GM18517 (cell line): ENCODE results near the gene CYP8B1.

Experiments
- ATAC-seq: cut with Tn5 transposase; IDR thresholded peaks from one replicate; pipeline ENCODE4 v1.9.1; 2021; ENCODE audit warnings: mild to moderate bottlenecking, moderate library complexity; ENCODE audit not compliant: unreplicated experiment

Gene CYP8B1

DNA sequence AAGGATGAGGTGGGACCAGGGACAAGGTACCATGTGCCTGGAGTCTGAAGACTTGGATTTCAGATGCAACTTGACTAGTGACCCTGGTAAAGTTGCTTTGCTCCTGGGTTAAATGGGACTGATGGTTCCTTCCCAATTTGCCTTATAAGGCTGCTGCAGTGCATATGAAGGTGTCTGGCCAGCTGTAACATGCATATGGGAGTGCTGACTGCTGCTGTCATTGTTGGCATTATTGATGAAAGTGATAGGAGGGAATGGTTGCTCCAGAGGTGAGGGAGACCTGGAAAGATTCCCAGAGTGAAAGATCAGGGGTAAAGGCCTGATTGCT, 20.5 kb downstream of the CYP8B1 start:
- ATAC-seq, result no peak

DNA sequence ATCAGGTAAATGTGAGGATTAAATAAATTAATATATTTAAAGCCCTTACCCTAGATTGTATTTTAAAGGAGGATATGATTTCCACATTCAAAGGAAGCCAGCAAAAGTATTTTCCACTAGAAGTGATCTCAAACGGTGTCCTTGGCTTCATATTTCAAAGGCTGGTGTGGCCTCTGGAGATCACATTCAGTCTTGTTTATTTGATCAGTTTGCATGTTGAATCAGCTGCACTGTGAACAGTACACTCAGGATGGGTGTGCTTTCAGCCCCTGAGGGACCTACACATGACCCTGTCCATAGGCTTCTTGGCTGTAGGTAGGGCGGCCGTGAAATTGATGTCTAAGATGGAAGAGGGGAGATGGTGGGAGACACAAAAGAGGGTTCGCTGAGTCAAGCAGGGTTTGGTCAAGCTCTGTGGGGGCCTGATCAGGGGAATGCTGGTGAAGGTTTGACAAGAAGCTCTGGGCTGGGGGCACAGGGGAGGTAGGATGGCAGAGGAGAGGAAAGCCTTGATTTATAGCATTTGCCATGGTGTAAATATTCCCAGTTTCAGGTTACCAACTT, 21.9 kb downstream of the CYP8B1 start:
- no peak for ATAC-seq

DNA sequence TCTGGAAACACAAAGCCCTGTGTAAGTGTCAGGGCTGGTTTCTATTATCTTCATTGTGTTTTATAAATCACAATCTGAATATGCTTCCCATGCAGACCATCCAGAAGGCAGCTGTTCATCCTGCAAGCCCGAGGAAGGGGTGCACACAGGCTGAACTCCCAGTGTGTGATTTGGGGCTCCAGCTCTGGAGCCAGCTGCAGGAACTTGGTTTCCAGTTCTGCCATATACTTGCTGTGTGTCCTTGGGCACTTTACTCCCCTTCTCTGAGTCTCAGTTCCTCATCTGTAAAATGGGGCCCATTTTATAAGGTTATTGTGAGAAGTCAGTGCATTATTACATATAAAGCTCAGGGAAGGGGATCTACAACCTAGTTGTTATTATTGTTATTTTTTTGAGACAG, 22.6 kb downstream of the CYP8B1 start:
- ATAC-seq, result no peak

DNA sequence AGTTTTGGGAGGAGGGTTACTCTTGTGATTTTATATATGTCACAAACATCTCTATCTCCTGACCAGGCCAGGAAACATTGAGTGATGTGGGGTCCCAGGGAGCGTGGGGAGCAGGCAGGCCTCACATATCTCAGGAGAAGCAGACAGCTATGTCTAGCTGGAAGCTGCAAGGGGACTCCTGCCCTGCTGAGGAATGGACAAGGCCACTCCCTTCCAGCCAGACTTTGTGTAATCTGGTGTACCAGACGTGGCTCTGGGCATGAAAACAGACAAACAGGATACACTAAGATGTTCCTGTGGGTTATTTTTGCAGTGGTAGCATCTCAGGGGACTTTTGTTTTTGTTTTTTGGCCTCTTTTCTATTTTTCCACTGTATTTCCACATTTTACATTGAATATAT, 23.2 kb downstream of the CYP8B1 start:
- ATAC-seq, result no peak

DNA sequence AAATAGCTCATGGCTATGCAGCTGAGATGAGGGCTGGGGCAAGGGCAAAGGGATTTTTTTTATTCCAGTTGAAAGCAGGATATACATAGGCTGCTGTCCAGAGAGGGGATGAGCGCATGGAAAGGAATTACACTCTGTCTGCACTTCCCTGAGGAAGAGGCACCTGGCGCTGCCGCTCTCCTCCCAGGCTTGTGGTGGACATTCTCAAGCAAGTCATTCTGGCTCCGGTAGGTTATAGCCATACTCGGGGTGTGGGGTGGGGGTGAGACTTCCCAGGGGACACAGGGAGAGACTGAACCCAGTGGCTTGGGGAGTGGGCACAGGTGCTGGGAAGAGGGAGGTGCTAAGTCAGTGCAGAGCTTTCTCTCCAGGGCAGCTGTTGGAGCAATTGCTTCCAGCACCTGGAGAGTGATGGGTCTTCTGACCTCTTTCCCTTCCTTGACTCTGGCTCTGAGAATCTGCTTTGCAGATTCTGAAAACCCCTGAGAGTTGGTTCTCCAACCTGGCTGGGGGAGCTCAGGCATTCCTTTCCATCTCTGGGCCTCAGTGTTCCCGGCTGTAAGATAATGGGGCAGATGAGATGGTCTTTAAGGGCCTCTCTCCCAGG, 24.3 kb downstream of the CYP8B1 start:
- no peak for ATAC-seq

DNA sequence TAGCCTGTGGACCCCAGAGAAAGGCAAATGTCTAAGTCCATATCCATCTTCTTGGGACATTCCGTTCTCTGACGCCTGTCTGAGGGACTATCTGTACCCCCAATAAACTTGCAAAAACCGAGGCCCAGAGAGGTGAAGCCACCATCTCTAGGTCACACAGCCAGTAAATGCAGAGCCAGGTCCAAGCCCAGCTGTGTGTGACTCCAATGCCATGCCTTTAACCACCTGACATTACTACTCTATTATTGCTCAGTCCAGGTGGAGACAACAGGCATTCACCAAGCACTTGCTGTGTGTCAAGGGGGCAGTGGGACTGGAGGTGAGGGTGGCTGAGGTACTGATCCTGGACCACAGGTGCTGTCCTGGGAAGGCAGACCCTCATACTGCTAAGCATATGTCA, 25.4 kb downstream of the CYP8B1 start:
- ATAC-seq, result no peak

DNA sequence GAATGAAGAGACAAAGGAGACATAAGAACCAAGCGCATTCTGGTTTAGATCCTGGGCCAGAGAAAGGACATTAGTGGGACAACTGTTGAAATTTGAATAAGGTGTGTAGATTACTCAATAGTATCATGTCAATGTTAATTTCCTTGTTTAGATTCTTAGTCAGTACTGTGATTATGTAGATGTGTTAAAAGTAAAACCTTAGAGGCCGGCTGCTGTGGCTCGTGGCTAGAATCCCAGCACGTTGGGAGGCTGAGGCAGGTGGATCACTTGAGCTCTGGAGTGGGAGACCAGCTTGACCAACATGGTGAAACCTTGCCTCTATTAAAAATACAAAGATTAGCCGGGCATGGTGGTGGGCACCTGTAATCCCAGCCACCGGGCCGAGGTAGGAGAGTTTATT, 26.7 kb downstream of the CYP8B1 start:
- ATAC-seq, result no peak

DNA sequence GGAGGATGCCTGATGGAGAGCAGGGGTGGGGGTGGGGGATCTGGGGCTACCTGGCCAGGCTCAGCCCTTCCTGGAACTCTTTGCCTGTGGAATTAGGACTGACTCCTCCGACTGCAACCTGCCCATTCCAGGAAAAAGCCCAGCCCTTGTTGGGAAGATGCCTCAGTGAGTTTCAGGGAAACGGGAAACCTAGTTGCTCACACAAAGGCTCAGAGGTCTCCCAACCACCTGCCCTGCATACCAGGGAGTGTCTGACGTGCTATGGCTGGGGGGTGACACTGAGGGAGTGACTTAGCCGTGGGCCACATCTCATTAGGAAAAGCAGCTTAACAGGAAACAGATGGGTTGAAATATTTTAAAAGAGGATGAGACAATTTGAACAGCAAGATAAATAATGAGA, 27.9 kb downstream of the CYP8B1 start:
- ATAC-seq, result no peak

DNA sequence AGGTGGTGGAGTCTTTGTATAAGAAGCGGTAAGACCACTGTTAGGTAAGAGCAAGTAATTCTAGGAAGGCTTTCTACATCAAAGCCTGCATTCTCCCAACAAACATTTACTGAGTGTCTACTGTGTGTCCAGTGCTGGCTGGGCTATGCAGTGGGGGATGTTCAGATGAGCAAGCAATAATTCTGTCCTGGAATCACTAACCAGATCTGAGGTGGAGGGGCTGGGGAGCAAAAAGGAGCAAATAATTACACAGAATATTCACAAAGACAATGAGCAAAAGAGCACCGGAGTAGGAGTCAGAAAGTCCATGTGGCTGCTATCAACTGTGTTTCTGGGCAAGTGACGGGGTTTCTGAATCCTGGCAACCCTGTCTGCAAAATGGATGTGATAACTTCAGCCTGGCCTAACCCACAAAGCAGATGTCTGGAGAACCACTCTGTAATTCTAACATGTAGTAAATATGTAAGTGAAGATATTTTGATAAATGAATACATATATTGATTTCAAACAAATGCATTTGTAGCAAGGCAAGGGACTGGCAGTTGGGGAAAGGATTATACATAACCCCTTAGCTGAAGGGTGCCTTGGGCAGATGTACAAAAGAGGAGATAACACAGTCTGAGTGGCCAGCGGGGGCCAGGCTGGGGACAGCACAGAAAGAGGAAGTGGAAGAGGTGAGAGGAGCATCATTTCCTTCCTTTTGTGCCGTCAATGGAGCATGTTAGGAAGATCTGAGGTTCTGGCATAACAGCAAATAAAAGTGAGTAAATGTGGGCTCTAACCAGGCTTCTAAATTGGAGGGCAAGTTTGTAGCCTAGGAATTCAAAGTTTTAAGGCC, 28.8 kb downstream of the CYP8B1 start:
- no peak for ATAC-seq

DNA sequence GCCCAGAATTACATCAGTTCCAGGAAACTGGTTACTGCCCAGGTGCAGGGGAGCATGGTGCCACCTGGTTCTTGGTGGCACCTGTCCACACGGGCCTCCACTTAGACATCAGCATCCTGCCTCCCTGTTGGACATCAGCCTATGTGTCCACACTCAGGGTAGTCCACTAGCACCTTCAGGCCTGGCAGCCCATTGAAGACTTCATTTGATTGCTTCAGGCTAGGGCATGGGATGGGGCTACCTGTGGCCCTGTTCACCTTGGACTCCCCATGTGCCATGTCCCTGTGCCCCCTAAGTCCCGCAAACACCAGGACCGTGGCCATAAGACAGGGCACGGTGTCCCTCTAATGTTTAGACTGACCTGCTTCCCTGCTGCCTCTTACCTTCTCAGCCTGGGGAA, 30.9 kb downstream of the CYP8B1 start:
- ATAC-seq, result no peak

DNA sequence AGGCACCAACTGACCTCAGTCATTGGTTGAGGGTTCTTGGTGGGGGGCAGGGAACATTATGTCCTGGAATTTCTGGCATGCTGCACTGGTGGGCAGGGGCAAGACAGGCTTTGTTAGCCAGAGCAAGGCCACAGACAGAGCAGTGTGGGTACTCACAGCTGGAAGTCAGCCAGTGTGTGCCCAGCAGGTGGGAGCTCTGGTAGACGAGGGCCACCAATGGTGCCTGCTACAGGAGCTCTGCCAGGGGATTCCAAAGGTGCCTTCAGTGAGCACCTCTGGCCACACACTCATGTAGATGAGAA, 31.3 kb downstream of the CYP8B1 start:
- ATAC-seq, result no peak

DNA sequence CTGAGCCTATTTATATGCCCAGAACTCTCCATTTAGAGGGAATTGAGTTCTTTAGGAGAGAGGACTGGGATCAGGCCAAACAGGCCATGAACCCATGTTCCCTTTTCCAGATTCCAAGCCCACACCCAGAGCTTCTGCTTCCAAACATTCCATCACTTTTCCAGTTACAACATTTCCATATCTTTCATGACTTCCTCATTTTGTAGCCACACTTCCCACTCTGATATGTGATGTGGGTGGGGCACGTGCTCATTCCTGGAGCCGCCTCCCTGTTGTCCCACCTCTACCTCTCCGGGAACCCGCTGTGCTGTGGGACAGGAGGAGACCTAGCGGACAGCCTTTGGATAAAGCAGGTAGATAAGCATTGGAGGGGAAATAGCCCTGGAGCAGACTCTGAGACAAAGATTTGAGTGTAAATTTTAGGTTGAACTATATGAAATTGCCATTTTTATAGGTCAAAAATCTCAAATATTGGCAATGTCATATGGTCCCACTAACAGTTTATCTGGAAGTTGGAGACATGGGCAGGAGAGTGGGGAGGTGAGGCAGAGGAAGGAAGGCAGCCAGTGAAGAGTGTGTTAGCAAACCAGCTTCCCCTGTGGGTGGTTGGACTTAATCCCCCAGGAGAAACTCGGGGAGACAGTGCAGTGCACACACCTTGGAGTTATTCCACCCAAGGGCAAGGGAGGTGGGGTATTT, 31.8 kb downstream of the CYP8B1 start:
- no peak for ATAC-seq

DNA sequence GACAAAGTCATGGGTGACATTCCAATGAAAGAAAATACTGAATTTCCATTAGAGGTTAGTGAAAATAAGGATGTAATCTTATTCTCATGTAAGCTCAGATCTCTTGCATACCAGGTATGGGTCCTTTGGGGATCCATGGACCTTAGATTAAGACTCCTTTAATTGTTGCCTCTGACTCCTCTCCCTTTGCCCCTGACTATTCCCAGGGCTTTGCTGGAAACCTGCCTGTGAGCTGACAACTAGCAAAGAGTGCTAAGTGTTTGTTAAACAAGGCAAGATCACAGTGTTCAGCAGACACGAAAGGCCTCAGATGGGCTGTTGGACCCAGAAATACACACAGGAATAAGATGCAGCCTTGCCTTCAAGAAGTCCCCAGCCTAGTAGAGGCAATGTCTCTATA, 34.3 kb downstream of the CYP8B1 start:
- ATAC-seq, result no peak

DNA sequence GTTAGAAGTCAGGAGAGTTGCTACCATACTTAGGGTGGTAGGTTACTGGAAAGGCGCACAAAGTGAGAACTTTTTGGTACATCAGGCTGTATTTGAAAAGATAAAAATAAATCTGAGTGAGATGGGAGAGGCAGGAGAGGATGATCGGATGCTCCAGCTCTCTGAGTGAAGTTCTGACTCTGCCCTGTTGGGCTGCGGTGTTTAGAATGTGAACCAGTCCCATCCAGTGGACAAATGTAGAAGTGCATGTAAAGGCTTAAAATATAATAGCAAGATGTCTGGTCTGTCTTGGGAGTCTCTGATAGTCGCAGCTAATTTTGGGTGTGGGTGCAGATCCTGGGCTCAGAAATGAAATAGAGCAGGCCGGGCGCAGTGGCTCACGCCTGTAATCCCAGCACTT, 36.1 kb downstream of the CYP8B1 start:
- peak; percentile 95 for ATAC-seq

DNA sequence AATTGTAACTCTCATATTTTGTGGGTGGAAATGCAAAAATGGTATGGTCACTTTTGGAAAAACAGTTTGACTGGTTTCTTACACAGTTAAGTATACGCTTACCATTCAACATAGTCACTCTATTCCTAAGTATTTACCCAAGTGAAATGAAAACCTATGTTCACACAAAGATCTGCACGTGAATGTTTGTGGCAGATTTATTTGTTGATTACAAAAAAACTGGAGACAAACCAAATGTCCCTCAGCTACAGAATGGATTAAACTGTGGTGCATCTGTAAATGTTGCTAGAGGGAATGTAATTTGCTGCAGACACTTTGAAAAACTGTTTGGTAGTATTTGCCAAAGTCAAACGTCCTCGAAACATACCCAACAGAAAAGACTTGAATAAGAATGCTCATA, 37.1 kb downstream of the CYP8B1 start:
- ATAC-seq, result no peak

DNA sequence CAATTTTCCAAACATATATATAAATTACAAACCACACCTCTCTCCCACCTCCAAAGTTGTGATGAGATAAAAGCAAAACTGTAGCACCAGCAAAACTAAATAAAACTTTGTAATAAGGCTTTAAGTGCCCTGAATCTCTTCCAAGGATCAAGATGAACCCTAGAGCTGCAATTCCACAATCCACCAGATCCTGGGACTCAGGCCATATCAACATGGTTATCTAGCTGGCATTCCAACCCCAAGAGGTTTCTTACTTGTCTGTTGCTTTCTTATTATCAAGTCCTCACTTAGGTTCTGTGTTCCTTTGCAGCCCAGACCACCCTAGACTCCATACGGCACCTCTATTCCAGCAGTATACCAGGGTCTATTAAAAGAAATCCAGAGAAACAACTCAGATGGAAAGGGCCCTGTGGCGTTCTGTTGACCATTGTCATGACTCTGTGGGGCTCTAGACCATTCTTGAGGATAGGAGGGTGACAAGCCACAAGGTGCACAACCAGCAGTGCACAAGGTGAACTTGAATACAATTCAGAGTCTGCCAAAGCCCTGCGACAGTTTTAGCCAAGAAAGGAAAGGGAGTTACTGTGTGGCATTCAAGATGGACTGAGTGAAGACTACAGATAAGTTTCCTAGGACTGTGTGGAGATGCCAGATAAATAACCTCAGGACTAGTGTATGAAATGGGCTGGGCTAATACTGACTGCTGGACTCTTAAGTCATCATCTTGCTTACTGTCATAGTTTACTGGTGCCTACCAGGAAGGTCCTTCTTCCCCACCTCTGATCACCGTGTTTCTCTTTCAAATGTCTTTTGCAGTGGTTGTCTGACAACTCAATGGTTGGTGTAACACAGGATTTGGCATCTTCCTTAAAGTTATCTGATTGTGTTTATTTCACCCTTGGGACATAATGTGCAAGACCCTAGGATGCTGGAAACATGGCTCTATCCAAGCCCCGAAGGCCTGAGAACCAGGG, 39.2 kb downstream of the CYP8B1 start:
- ATAC-seq, result no peak

DNA sequence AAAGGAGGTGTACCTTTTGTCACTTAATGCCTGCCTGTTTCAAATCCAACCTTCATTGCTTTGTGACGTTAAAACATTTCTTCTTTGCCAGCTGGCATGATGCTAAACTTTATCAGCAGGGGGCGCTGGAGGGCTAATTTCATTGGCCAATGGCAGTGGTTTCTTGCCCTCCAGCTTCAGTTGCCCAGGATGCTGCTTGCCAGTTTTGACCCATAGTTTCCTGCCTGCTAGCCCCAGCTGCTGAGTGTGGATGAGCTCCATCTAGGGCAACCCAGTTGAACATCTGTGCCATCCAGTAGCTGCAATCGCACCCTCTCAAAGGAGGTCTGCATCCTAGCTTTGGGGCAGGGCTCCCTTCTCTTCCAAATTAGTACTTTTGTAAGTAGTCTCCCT, 44.4 kb downstream of the CYP8B1 start:
- no peak for ATAC-seq

DNA sequence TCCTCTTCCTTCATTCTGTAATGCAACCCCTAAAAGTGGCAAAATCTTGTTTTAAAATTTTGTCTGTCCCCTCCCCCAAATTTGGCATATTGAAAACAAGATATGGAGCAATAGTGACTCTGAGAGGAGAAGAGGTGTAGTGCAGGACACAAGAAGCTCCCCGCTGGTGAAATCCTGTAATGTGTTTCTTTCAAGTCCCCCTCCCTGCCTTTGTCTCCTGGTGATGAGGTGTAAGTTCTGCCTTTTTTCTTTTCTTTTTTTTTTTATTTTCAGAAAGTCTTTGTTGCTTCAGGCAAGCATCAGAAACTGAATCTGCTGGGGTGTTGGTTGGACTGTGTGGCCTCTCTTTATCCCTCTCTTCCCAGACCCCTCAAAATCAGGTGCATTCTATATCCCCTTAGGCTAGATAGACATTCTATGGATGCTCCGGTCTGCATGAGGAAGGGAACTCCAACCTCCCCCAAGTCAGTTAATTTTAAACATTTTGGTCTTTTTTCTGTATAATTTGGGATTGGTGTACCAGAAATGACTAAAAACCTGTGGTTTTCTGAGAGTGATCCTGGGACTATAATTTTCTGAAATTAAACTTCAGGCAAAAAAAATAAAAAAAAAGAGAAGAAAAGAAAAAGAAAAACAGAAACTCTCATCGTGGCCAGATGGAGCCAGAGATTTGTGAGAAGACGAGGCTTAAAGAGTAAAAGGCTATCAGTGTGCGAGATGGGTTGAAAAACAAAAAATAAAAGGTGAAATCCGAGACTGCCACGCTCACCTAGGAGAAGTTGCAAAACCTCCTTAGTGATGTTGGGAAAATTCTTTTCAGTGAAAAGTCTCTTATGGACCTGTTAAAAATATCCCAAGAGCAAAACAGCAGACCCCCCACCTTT, 45.0 kb downstream of the CYP8B1 start:
- ATAC-seq, result no peak

DNA sequence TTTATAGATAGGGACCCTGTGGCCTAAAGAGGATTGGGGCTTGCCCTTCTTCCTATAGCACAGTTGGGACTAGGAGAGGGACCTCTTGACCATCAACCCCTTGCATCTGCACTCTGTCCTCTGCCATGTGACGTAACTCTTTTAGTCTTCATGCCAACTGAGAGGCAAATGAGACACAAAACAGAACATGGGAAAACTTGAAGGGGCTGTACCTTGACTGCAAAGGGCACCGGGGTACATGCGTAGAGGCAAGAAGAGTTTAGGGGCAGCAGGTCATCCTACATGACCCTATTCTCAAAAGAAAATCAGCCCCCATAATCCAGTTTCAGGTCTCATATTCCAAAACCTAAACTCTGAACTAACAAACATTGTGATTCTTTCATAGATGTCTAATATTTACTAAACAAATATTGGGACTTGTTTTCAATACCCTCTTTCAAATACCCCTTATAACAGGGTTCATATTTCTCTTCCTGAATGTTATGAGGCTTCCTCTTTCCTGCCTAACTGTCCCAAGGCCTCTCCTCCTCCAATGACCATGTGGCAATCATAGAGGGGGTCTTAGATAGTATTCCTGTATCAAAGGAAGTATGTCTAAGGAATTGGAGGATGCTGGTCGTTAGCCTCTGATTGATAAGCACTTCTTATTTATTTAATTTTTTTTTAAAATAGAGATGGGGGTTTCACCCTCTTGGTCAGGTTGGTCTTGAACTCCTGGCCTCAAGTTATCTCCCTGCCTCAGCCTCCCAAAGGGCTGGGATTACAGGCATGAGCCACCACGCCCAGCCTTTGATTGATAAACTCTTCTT, 45.8 kb downstream of the CYP8B1 start:
- no peak for ATAC-seq
